Myometrial cell (primary cell): ENCODE measurements around the gene OR6S1. TPM values are rescaled to one million over a fixed set of nuclear protein-coding genes. Genes with fewer than 3 reads are reported as not detected.

Experiments
- total RNA-seq: library from RNA; depleted of rRNA; stranded (reverse); fragments of >200 nt; gene quantifications from 2 replicates; pipeline ENCODE4 v1.2.3, GENCODE V29; 2015

OR6S1 gene
- total RNA-seq: not detected in 2 replicates

GRCh38 chr14:20641591-20641990 is at the start of gene OR6S1:
TSS of gene OR6S1 (minus strand) at chr14:20641691. CDS start at chr14:20641691, 0 bp downstream.

GRCh38 chr14:20688167-20688839 is 46.8 kb upstream of the OR6S1 start, which contains the start of gene ANG:
TSS of gene ANG (plus strand) at chr14:20688764. CDS start at chr14:20693565, 4,801 bp downstream.

GRCh38 chr14:20683891-20684661 is 42.6 kb upstream of the OR6S1 start, which contains the start of gene RNASE4:
TSS of gene RNASE4 (plus strand) at chr14:20684560. CDS start at chr14:20699372, 14,812 bp downstream.

GRCh38 chr14:20591235-20591634 is 50.3 kb downstream of the OR6S1 start, which contains the start of gene RNASE12:
TSS of gene RNASE12 (minus strand) at chr14:20591376. CDS start at chr14:20590723, 653 bp downstream.

Other genes starting within 250 kb of the OR6S1 start
- gene TEP1, start 228.2 kb downstream of the OR6S1 start, total RNA-seq: 11.5 and 22.2 TPM in 2 replicates
- gene KLHL33, start 205.5 kb downstream of the OR6S1 start, total RNA-seq: under 0.01 and 0.35 TPM in 2 replicates
- gene OSGEP, start 186.9 kb downstream of the OR6S1 start, total RNA-seq: 15.6 and 38.3 TPM in 2 replicates
- 204 and 223 TPM in 2 replicates for gene APEX1, start 186.5 kb downstream of the OR6S1 start, total RNA-seq
- gene PIP4P1, start 180.3 kb downstream of the OR6S1 start, total RNA-seq: 12.6 and 15.3 TPM in 2 replicates
- 45.9 and 55.4 TPM in 2 replicates for gene PNP, start 172.3 kb downstream of the OR6S1 start, total RNA-seq
- gene RNASE10, start 136.2 kb downstream of the OR6S1 start, total RNA-seq: not detected in 2 replicates
- not detected in 2 replicates for gene RNASE9, start 80.6 kb downstream of the OR6S1 start, total RNA-seq
- not detected in 2 replicates for gene RNASE11, start 53.7 kb downstream of the OR6S1 start, total RNA-seq
- gene RNASE12, start 50.3 kb downstream of the OR6S1 start, total RNA-seq: not detected in 2 replicates
- gene RNASE4, start 42.9 kb upstream of the OR6S1 start, total RNA-seq: 14.7 and 15.8 TPM in 2 replicates
- gene ANG, start 47.1 kb upstream of the OR6S1 start, total RNA-seq: 7.5 and 12.1 TPM in 2 replicates
- gene EDDM3A, start 104.2 kb upstream of the OR6S1 start, total RNA-seq: not detected in 2 replicates
- not detected in 2 replicates for gene EDDM3B, start 126.7 kb upstream of the OR6S1 start, total RNA-seq
- not detected in 2 replicates for gene RNASE6, start 139.6 kb upstream of the OR6S1 start, total RNA-seq
- not detected in 2 replicates for gene RNASE1, start 161.2 kb upstream of the OR6S1 start, total RNA-seq
- gene RNASE3, start 249.7 kb upstream of the OR6S1 start, total RNA-seq: not detected in 2 replicates